HepG2 (cell line): Measurements from ENCODE around the gene UCP1. TPM values are rescaled to one million over a fixed set of nuclear protein-coding genes. Genes with fewer than 3 reads are reported as not detected.
A peak's percentile ranks its signal among the peaks of the same experiment; 100 is the strongest.

ENCODE experiments used
- AFF4 ChIP-seq: sonication (generic); formaldehyde crosslinking; IDR thresholded peaks from 2 replicates; pipeline ENCODE4 v1.4.0; 2020; ENCODE audit warnings: missing genetic modification reagents
- CEBPG ChIP-seq: IDR thresholded peaks from 2 replicates; pipeline ENCODE4 v1.6.1; 2016
- DRAP1 ChIP-seq: IDR thresholded peaks from 2 replicates; pipeline ENCODE4 v1.6.1; 2016; ENCODE audit warnings: missing genetic modification reagents, missing compliant biosample characterization
- FOXP1 ChIP-seq, 2 experiments: fragments of 450-650 bp in 1 of 2; IDR thresholded peaks; 2 replicates each; pipeline ENCODE4 v1.6.1; 2017 to 2018; ENCODE audit warnings: antibody characterized with exemption in 1 of 2
- GATAD2A ChIP-seq: IDR thresholded peaks from 2 replicates; pipeline ENCODE4 v1.6.1; 2016
- ISL2 ChIP-seq: sonication (generic); formaldehyde crosslinking; IDR thresholded peaks from 2 replicates; pipeline ENCODE4 v1.5.0; 2020; ENCODE audit warnings: missing genetic modification reagents
- PAXIP1 ChIP-seq: sonication (generic); formaldehyde crosslinking; conservative IDR thresholded peaks from 2 replicates; pipeline ENCODE4 v1.4.0; 2020; ENCODE audit warnings: mild to moderate bottlenecking, missing genetic modification reagents, moderate library complexity
- polyA plus RNA-seq, 8 experiments: library from polyadenylated mRNA; depleted of rRNA in 3 of 8; stranded (reverse) in 7 of 8; unstranded in 1 of 8; fragments of >200 nt; fragmentation: Illumina TruSeq in 4 of 8; extraction: Trizol in 4 of 8; gene quantifications; 2 replicates each; pipeline versions ENCODE4 v1.2.1 to v1.2.3, GENCODE V29; 2011 to 2016; ENCODE audit warnings: low read depth in 4 of 8, missing spikeins in 1 of 8, mixed read lengths in 1 of 8; ENCODE audit not compliant: insufficient read depth in 1 of 8
- total RNA-seq, 5 experiments: library from RNA; depleted of rRNA; stranded (reverse); fragments of >200 nt; fragmentation: Illumina TruSeq; extraction: Trizol; gene quantifications; 2 replicates each; pipeline ENCODE4 v1.2.3, GENCODE V29; 2016; ENCODE audit warnings: low read depth in 1 of 5

UCP1 gene
- total and polyA plus RNA-seq, 2 of the 13 experiments (the other 11 are each of a cell fraction or from before 2014, with no cell fraction given), result 0.11 TPM

- TF ChIP-seq AFF4 (no peak), PAXIP1 (CRISPR knock-in tag) (peak; percentile 80), GATAD2A (CRISPR knock-in tag) (0 out of 2 replicates have a peak, but pooled peaks have one; percentile 35), CEBPG (CRISPR knock-in tag) (peak; percentile 69), ISL2 (CRISPR knock-in tag) (peak; percentile 72; the same call in 1 of the 2 replicates), FOXP1 (IDR thresholded peaks at IDR 0.05) (no peak), FOXP1 (CRISPR knock-in tag; IDR thresholded peaks at IDR 0.05) (peak; percentile 37; the same call in 1 of the 2 replicates), DRAP1 (CRISPR knock-in tag) (0 out of 2 replicates have a peak, but pooled peaks have one; percentile 14)
Observed at GRCh38 chr4:140615451-140615850, 46.7 kb upstream of the UCP1 start (continued).
